A172 (cell line): ENCODE results near the gene TMEM255B. TPM values are rescaled to one million over a fixed set of nuclear protein-coding genes. Genes with fewer than 3 reads are reported as not detected.
"Not testable (repeated sequence)": the region's sequence is repeated elsewhere in the genome, so short reads cannot be mapped to it uniquely, and the experiment has no call there.

ENCODE experiments used
- DNase-seq: peaks from one replicate; pipeline ENCODE4 v3.0.0-alpha.2; 2015; ENCODE audit warnings: low spot score
- total RNA-seq: library from RNA; depleted of rRNA; stranded (reverse); fragments of >200 nt; shearing (Covaris generic); gene quantifications from 2 replicates; pipeline ENCODE4 v1.2.3, GENCODE V29; 2014

Gene TMEM255B
- total RNA-seq, 1 experiment from 2014 or later = 2.3 TPM

GRCh38 chr13:113749507-113749906 lies 9.5 kb upstream of the TMEM255B start:
- DNase-seq = no peak

GRCh38 chr13:113749967-113750366 lies 9.1 kb upstream of the TMEM255B start:
- DNase-seq = no peak

- DNase-seq = no peak
Observed at GRCh38 chr13:113750554-113751399, 8.2 kb upstream of the TMEM255B start.

GRCh38 chr13:113751491-113751890 lies 7.5 kb upstream of the TMEM255B start:
- no peak for DNase-seq

- DNase-seq = not testable (repeated sequence)
Observed at GRCh38 chr13:113752211-113752986, 6.6 kb upstream of the TMEM255B start.

- no peak for DNase-seq
Observed at GRCh38 chr13:113753171-113753570, 5.9 kb upstream of the TMEM255B start.

GRCh38 chr13:113754242-113754641 lies 4.8 kb upstream of the TMEM255B start:
- no peak for DNase-seq

- DNase-seq = no peak
Observed at GRCh38 chr13:113754691-113755090, 4.3 kb upstream of the TMEM255B start.

- DNase-seq = no peak
Observed at GRCh38 chr13:113756441-113757097, 2.5 kb upstream of the TMEM255B start.

GRCh38 chr13:113759525-113760137 lies 605 bp downstream of the TMEM255B start:
- peak; percentile 10 for DNase-seq

GRCh38 chr13:113761136-113761535 lies 2.1 kb downstream of the TMEM255B start:
- DNase-seq = no peak

- no peak for DNase-seq
Observed at GRCh38 chr13:113762075-113762474, 3.0 kb downstream of the TMEM255B start.

- DNase-seq = no peak
Observed at GRCh38 chr13:113762538-113762937, 3.5 kb downstream of the TMEM255B start.

GRCh38 chr13:113763254-113763653 lies 4.2 kb downstream of the TMEM255B start:
- DNase-seq = no peak

- no peak for DNase-seq
Observed at GRCh38 chr13:113763961-113764792, 5.2 kb downstream of the TMEM255B start.

GRCh38 chr13:113764793-113765563 lies 6.0 kb downstream of the TMEM255B start:
- no peak for DNase-seq

- DNase-seq = no peak
Observed at GRCh38 chr13:113765564-113765910, 6.5 kb downstream of the TMEM255B start.

- no peak for DNase-seq
Observed at GRCh38 chr13:113766035-113766800, 7.2 kb downstream of the TMEM255B start.

GRCh38 chr13:113767366-113767765 lies 8.3 kb downstream of the TMEM255B start:
- no peak for DNase-seq
